Measurements from ENCODE around the gene CLOCK. TPM values are rescaled to one million over a fixed set of nuclear protein-coding genes. Genes with fewer than 3 reads are reported as not detected.

The CLOCK gene
- total and polyA plus RNA-seq, 12 donors = 6.1 to 40.7 (median 31.1) TPM

DNA sequence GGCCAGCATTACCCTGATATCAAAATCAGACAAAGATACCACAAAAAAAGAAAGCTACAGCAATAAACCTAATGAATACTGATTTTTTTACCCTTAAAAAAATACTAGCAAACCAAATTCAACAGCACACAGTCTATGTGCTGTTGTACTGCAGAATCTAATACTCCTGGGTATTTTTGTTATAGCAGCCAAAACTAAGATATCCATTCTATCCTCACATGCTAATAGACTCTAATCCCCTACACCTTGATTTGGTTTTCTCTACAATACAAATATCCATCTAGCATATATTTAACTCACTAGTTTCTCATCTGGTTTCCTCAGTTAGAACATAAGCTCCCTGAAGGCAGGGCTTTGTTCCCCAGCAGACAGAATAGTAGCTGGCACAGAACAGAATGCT, 12.4 kb downstream of the CLOCK start:
- Histone ChIP-seq H3K27ac (no peak overlapping the region), H3K9me3 (peaks cover 0 to 54% (median 12%) of the 10 kb centered on the region in 11 donors), H3K4me3 (no peak overlapping the region), H3K36me3 (peaks cover 0 to 6% (median 0%) of the 10 kb centered on the region in 9 donors), H3K27me3 (no peaks in the 10 kb centered on the region), H3K4me1 (no peaks in the 10 kb centered on the region)
- intact Hi-C loops (cut with DNase I) = no loop called here
- TF ChIP-seq, protein P1, sequence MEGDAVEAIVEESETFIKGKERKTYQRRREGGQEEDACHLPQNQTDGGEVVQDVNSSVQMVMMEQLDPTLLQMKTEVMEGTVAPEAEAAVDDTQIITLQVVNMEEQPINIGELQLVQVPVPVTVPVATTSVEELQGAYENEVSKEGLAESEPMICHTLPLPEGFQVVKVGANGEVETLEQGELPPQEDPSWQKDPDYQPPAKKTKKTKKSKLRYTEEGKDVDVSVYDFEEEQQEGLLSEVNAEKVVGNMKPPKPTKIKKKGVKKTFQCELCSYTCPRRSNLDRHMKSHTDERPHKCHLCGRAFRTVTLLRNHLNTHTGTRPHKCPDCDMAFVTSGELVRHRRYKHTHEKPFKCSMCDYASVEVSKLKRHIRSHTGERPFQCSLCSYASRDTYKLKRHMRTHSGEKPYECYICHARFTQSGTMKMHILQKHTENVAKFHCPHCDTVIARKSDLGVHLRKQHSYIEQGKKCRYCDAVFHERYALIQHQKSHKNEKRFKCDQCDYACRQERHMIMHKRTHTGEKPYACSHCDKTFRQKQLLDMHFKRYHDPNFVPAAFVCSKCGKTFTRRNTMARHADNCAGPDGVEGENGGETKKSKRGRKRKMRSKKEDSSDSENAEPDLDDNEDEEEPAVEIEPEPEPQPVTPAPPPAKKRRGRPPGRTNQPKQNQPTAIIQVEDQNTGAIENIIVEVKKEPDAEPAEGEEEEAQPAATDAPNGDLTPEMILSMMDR (IDR thresholded peaks at IDR 0.05) = no peak
- DNase-seq (no peak), ATAC-seq (no peak)

DNA sequence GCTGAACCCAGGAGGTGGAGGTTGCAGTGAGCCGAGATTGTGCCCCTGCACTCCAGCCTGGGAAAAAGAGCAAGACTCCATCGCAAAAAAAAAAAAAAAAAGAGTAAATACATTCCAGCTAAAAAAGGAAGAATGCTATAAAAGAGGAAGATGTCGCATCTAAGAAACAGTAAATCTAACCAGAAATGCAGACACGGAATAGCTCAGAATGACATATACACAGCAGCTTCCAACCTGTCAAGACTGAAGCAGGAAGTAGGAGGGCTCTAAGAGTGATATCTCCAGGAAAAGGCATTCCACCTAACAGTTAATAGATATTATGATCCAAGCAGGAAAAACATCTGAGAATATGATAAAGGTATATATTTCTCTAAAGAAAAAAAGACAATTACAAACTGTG, 16.0 kb downstream of the CLOCK start:
- H3K9me3 ChIP-seq = peaks cover 0 to 48% (median 12%) of the 10 kb centered on the region in 11 donors
- no peak overlapping the region for H3K27ac ChIP-seq
- no peaks in the 10 kb centered on the region for H3K27me3 ChIP-seq
- TF ChIP-seq, protein P1 (IDR thresholded peaks at IDR 0.05) = no peak
- intact Hi-C loops (cut with DNase I) = no loop called here
- H3K36me3 ChIP-seq = peaks cover 0 to 6% (median 0%) of the 10 kb centered on the region in 9 donors
- WGBS, 2 donors = 87 to 95% methylated on average over 4 of the region's 4 CpGs
- no peak overlapping the region for H3K4me3 ChIP-seq
- DNase-seq = no peak
- ATAC-seq = no peak
- no peaks in the 10 kb centered on the region for H3K4me1 ChIP-seq

DNA sequence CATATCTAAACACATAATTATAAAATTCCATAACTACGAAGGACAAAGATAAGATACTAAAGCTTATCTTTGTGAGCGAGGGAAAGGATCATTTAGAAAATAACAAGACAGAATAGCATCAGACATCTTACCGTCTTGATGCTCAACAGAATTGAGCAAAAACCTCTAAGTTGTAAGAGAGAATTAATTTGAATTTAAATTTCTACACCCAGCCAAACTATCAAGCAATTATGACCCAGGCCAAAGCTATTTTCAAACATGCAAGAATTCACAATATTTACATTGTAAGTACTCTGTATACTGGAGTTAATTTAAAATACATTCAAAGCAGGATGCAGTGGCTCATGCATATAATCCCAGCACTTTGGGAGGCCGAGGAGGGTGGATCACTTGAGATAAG, 16.5 kb downstream of the CLOCK start:
- Histone ChIP-seq H3K36me3 (peaks cover 0 to 6% (median 0%) of the 10 kb centered on the region in 9 donors), H3K9me3 (peaks cover 0 to 48% (median 12%) of the 10 kb centered on the region in 11 donors), H3K27me3 (no peaks in the 10 kb centered on the region), H3K27ac (no peak overlapping the region), H3K4me3 (no peak overlapping the region), H3K4me1 (no peaks in the 10 kb centered on the region)
- TF ChIP-seq, protein P1 (IDR thresholded peaks at IDR 0.05) = no peak
- DNase-seq = no peak
- WGBS, 2 donors = 77 to 78% methylated on average over 4 of the region's 4 CpGs
- intact Hi-C loops (cut with DNase I) = no loop called here
- ATAC-seq = no peak

- Histone ChIP-seq H3K4me3 (no peak overlapping the region), H3K36me3 (peaks cover 0 to 6% (median 0%) of the 10 kb centered on the region in 9 donors), H3K27me3 (no peaks in the 10 kb centered on the region), H3K4me1 (peaks cover 0 to 9% (median 0%) of the 10 kb centered on the region in 9 donors), H3K9me3 (peaks cover 0 to 34% (median 12%) of the 10 kb centered on the region in 11 donors), H3K27ac (no peak overlapping the region)
- TF ChIP-seq, protein P1 (IDR thresholded peaks at IDR 0.05) = no peak
- DNase-seq (no peak), ATAC-seq (no peak)
- intact Hi-C loops (cut with DNase I) = no loop called here
- 97% methylated on average over 3 of the region's 3 CpGs for WGBS, 2 donors
These were observed 18.2 kb downstream of the CLOCK start for GRCh38 chr4:55528491-55528890.
